HL-60 (cell line): ENCODE results near the gene C14orf132.

ENCODE experiments used
- DNase-seq, 2 experiments: peaks; one replicate each; pipeline ENCODE4 v3.0.0-alpha.2; 2010 to 2020; ENCODE audit warnings: low read depth in 1 of 2, low spot score in 1 of 2
- H3K27ac ChIP-seq: fragments of 250-450 bp; sonication (Bioruptor Pico); replicated peaks from 2 replicates; pipeline ENCODE4 v1.5.1; 2020; ENCODE audit warnings: mild to moderate bottlenecking, moderate library complexity
- H3K27me3 ChIP-seq: fragments of 250-450 bp; sonication (Bioruptor Pico); 2 replicates; pipeline ENCODE4 v1.5.1; 2021; ENCODE audit warnings: mild to moderate bottlenecking, moderate library complexity; ENCODE audit not compliant: insufficient read depth, poor library complexity, severe bottlenecking
- H3K4me3 ChIP-seq: replicated peaks from 2 replicates; pipeline ENCODE4 v1.5.1; 2011; ENCODE audit warnings: mild to moderate bottlenecking, control low read depth, low read length; ENCODE audit not compliant: insufficient read depth
- GABPA ChIP-seq: IDR thresholded peaks from 2 replicates; pipeline ENCODE4 v1.6.1; 2012; ENCODE audit warnings: low read depth
- POLR2AphosphoS5 ChIP-seq: IDR thresholded peaks from 2 replicates; pipeline ENCODE4 v1.6.1; 2012; ENCODE audit warnings: low read depth
- SPI1 ChIP-seq: IDR thresholded peaks from 2 replicates; pipeline ENCODE4 v1.6.1; 2012; ENCODE audit warnings: low read depth, mild to moderate bottlenecking, borderline replicate concordance
- TF ChIP-seq, protein P1 (sequence below): IDR thresholded peaks from one replicate; pipeline ENCODE4 v1.5.1; 2011; ENCODE audit warnings: low read length, control low read depth, inconsistent platforms; ENCODE audit not compliant: insufficient read depth
- TF ChIP-seq, protein P2 (sequence below): IDR thresholded peaks from 2 replicates; pipeline ENCODE4 v1.6.1; 2012; ENCODE audit warnings: low read depth; ENCODE audit not compliant: insufficient replicate concordance

The C14orf132 gene

DNA sequence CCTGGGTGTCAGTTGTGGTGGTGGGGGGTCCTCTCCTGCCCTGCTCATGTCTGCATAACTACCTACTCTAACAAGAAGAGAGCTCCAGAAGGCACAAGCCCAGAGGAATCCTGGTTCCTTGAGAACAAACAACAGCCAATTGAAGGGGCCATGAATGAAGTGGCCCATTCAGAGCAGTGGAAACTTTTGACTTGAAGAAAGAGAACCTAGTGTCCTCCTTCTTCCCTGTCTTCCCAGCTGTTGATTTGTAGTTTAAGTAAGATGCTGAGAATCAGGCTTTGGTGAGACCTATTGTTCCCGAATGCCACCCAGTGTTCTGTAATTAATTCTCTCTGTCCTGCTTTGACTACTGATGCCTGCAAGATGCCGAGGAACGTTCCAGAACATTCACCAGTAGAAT, 79.2 kb downstream of the C14orf132 start:
- no peak for DNase-seq
- H3K27me3 ChIP-seq: no peaks in the 10 kb centered on the region
- H3K27ac ChIP-seq: no peak overlapping the region
- H3K4me3 ChIP-seq: no peak overlapping the region
- TF ChIP-seq GABPA (no peak), POLR2AphosphoS5 (no peak), SPI1 (no peak)
- TF ChIP-seq, protein P1, sequence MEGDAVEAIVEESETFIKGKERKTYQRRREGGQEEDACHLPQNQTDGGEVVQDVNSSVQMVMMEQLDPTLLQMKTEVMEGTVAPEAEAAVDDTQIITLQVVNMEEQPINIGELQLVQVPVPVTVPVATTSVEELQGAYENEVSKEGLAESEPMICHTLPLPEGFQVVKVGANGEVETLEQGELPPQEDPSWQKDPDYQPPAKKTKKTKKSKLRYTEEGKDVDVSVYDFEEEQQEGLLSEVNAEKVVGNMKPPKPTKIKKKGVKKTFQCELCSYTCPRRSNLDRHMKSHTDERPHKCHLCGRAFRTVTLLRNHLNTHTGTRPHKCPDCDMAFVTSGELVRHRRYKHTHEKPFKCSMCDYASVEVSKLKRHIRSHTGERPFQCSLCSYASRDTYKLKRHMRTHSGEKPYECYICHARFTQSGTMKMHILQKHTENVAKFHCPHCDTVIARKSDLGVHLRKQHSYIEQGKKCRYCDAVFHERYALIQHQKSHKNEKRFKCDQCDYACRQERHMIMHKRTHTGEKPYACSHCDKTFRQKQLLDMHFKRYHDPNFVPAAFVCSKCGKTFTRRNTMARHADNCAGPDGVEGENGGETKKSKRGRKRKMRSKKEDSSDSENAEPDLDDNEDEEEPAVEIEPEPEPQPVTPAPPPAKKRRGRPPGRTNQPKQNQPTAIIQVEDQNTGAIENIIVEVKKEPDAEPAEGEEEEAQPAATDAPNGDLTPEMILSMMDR: no peak
- TF ChIP-seq, protein P2, sequence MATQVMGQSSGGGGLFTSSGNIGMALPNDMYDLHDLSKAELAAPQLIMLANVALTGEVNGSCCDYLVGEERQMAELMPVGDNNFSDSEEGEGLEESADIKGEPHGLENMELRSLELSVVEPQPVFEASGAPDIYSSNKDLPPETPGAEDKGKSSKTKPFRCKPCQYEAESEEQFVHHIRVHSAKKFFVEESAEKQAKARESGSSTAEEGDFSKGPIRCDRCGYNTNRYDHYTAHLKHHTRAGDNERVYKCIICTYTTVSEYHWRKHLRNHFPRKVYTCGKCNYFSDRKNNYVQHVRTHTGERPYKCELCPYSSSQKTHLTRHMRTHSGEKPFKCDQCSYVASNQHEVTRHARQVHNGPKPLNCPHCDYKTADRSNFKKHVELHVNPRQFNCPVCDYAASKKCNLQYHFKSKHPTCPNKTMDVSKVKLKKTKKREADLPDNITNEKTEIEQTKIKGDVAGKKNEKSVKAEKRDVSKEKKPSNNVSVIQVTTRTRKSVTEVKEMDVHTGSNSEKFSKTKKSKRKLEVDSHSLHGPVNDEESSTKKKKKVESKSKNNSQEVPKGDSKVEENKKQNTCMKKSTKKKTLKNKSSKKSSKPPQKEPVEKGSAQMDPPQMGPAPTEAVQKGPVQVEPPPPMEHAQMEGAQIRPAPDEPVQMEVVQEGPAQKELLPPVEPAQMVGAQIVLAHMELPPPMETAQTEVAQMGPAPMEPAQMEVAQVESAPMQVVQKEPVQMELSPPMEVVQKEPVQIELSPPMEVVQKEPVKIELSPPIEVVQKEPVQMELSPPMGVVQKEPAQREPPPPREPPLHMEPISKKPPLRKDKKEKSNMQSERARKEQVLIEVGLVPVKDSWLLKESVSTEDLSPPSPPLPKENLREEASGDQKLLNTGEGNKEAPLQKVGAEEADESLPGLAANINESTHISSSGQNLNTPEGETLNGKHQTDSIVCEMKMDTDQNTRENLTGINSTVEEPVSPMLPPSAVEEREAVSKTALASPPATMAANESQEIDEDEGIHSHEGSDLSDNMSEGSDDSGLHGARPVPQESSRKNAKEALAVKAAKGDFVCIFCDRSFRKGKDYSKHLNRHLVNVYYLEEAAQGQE: no peak

- H3K4me3 ChIP-seq: no peak overlapping the region
- no peaks in the 10 kb centered on the region for H3K27me3 ChIP-seq
- no peak for DNase-seq
- TF ChIP-seq SPI1 (no peak), POLR2AphosphoS5 (no peak), GABPA (no peak)
- TF ChIP-seq, protein P2: no peak
- TF ChIP-seq, protein P1: no peak
- no peak overlapping the region for H3K27ac ChIP-seq
Measured at GRCh38 chr14:96119947-96120346, 80.8 kb downstream of the C14orf132 start.

DNA sequence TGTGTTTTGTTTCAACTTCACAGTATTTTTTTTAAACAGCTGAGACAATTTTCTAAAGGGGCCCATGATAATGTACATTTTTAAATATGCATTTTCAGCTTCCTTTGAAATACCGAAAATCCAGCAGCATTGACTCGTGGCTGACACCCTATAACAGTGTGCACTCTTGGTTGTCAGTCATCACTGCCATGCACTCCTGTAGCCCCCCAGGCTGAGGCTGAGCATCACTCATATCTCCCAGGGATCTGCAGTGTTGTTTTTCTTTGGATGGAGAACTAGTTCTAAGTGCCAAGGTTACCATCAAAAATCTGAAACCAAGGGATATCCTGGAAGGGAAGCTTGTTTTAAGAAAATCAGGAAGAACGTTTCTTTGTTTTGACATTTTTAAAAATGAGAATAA, 81.2 kb downstream of the C14orf132 start:
- Histone ChIP-seq H3K27ac (no peak overlapping the region), H3K27me3 (no peaks in the 10 kb centered on the region), H3K4me3 (no peak overlapping the region)
- no peak for TF ChIP-seq POLR2AphosphoS5
- TF ChIP-seq, protein P2: no peak
- no peak for TF ChIP-seq SPI1
- TF ChIP-seq, protein P1: no peak
- TF ChIP-seq GABPA: no peak
- no peak for DNase-seq
